ENCODE data around the gene EFCC1.

The EFCC1 gene

GRCh38 chr3:128975276-128975675, 25.8 kb upstream of the EFCC1 start:
- peaks cover 9% of the 10 kb centered on the region; the same call in 1 of the 2 replicates for H3K27me3 ChIP-seq (ENCODE audit: control insufficient read depth, low read length)
- H3K79me2 ChIP-seq (ENCODE audit: control insufficient read depth, low read length): no peaks in the 10 kb centered on the region
- no peaks in the 10 kb centered on the region for H3K36me3 ChIP-seq (ENCODE audit: control insufficient read depth, low read length)
- H4K20me1 ChIP-seq (ENCODE audit: control insufficient read depth, insufficient read depth, low read depth, low read length): no peaks in the 10 kb centered on the region
- TF ChIP-seq CTCF (IDR thresholded peaks at IDR 0.05; ENCODE audit: low read depth, low read length, poor library complexity, severe bottlenecking) (no peak), EZH2phosphoT487 (IDR thresholded peaks at IDR 0.05; ENCODE audit: borderline replicate concordance, low read length) (no peak)
- no peaks in the 10 kb centered on the region for H3F3A ChIP-seq (ENCODE audit: control insufficient read depth, insufficient read depth)
- peaks cover 4% of the 10 kb centered on the region; the same call in 1 of the 2 replicates for H3K4me1 ChIP-seq (ENCODE audit: control insufficient read depth, low read length)
- no peaks in the 10 kb centered on the region for H3K9me3 ChIP-seq (ENCODE audit: control insufficient read depth, insufficient read depth, low read length)
- H3K9me2 ChIP-seq (replicated peaks; ENCODE audit: control insufficient read depth, low read length): no peaks in the 10 kb centered on the region
- H3K27ac ChIP-seq (ENCODE audit: low read depth, low read length): no peak overlapping the region
- H3K4me3 ChIP-seq (ENCODE audit: low read length): no peak overlapping the region
- H3K4me2 ChIP-seq (ENCODE audit: low read length): no peak overlapping the region

- no peaks in the 10 kb centered on the region for H3K36me3 ChIP-seq (ENCODE audit: control insufficient read depth, low read length)
- H3K9me3 ChIP-seq (ENCODE audit: control insufficient read depth, insufficient read depth, low read length): no peaks in the 10 kb centered on the region
- no peaks in the 10 kb centered on the region for H3K4me1 ChIP-seq (ENCODE audit: control insufficient read depth, low read length)
- no peaks in the 10 kb centered on the region for H4K20me1 ChIP-seq (ENCODE audit: control insufficient read depth, insufficient read depth, low read depth, low read length)
- no peak for TF ChIP-seq CTCF (IDR thresholded peaks at IDR 0.05; ENCODE audit: low read depth, low read length, poor library complexity, severe bottlenecking)
- TF ChIP-seq EZH2phosphoT487 (IDR thresholded peaks at IDR 0.05; ENCODE audit: borderline replicate concordance, low read length): no peak
- no peak overlapping the region for H3K4me2 ChIP-seq (ENCODE audit: low read length)
- no peak overlapping the region for H3K27ac ChIP-seq (ENCODE audit: low read depth, low read length)
- no peaks in the 10 kb centered on the region for H3K79me2 ChIP-seq (ENCODE audit: control insufficient read depth, low read length)
- H3K4me3 ChIP-seq (ENCODE audit: low read length): no peak overlapping the region
- no peaks in the 10 kb centered on the region for H3F3A ChIP-seq (ENCODE audit: control insufficient read depth, insufficient read depth)
- H3K9me2 ChIP-seq (replicated peaks; ENCODE audit: control insufficient read depth, low read length): no peaks in the 10 kb centered on the region
- H3K27me3 ChIP-seq (ENCODE audit: control insufficient read depth, low read length): no peaks in the 10 kb centered on the region; the same call in 1 of the 2 replicates
Measured at GRCh38 chr3:128983293-128984069, 17.6 kb upstream of the EFCC1 start.

- Histone ChIP-seq H3K9me2 (replicated peaks; ENCODE audit: control insufficient read depth, low read length) (no peaks in the 10 kb centered on the region), H3K27me3 (ENCODE audit: control insufficient read depth, low read length) (no peaks in the 10 kb centered on the region; the same call in 1 of the 2 replicates), H3K4me1 (ENCODE audit: control insufficient read depth, low read length) (no peaks in the 10 kb centered on the region), H4K20me1 (ENCODE audit: control insufficient read depth, insufficient read depth, low read depth, low read length) (no peaks in the 10 kb centered on the region), H3K36me3 (ENCODE audit: control insufficient read depth, low read length) (no peaks in the 10 kb centered on the region), H3K4me2 (ENCODE audit: low read length) (no peak overlapping the region), H3K27ac (ENCODE audit: low read depth, low read length) (no peak overlapping the region), H3K79me2 (ENCODE audit: control insufficient read depth, low read length) (no peaks in the 10 kb centered on the region), H3K4me3 (ENCODE audit: low read length) (no peak overlapping the region), H3F3A (ENCODE audit: control insufficient read depth, insufficient read depth) (no peaks in the 10 kb centered on the region), H3K9me3 (ENCODE audit: control insufficient read depth, insufficient read depth, low read length) (no peaks in the 10 kb centered on the region)
- TF ChIP-seq CTCF (IDR thresholded peaks at IDR 0.05; ENCODE audit: low read depth, low read length, poor library complexity, severe bottlenecking) (no peak), EZH2phosphoT487 (IDR thresholded peaks at IDR 0.05; ENCODE audit: borderline replicate concordance, low read length) (no peak)
Measured at GRCh38 chr3:128984596-128984995, 16.5 kb upstream of the EFCC1 start.
